Calu3 (cell line): ENCODE data around the gene MCTP1. TPM values are rescaled to one million over a fixed set of nuclear protein-coding genes. Genes with fewer than 3 reads are reported as not detected.

Experiments
- BruUV-seq: library from RNA; stranded (reverse); fragments of 400-500 nt; replicated peaks from 2 replicates; lab custom pipeline; 2021; lab: Mats Ljungman, UMichigan
- CTCF ChIA-PET: fragments of 300-600 bp; sonication (Branson Sonifier 250); formaldehyde crosslinking; loops from one replicate; lab custom pipeline; 2022; ENCODE audit warnings: antibody characterized with exemption; lab: Charles Lee
- DNase-seq: peaks from one replicate; pipeline ENCODE4 v3.0.0; 2022
- H3K27ac Mint-ChIP-seq: one replicate; pipeline ENCODE4 v1.8.0; 2022; ENCODE audit warnings: mixed read lengths; ENCODE audit not compliant: unreplicated experiment
- H3K27me3 Mint-ChIP-seq: one replicate; pipeline ENCODE4 v1.8.0; 2022; ENCODE audit warnings: mixed read lengths; ENCODE audit not compliant: unreplicated experiment
- H3K36me3 Mint-ChIP-seq: one replicate; pipeline ENCODE4 v1.8.0; 2022; ENCODE audit warnings: mild to moderate bottlenecking, moderate library complexity, mixed read lengths; ENCODE audit not compliant: insufficient read depth, unreplicated experiment
- H3K4me1 Mint-ChIP-seq: one replicate; pipeline ENCODE4 v1.8.0; 2022; ENCODE audit warnings: mild to moderate bottlenecking, low read depth, mixed read lengths; ENCODE audit not compliant: unreplicated experiment
- H3K4me3 Mint-ChIP-seq: one replicate; pipeline ENCODE4 v1.8.0; 2022; ENCODE audit warnings: mild to moderate bottlenecking, low read depth, moderate library complexity, mixed read lengths; ENCODE audit not compliant: unreplicated experiment
- H3K9me3 Mint-ChIP-seq: one replicate; pipeline ENCODE4 v1.8.0; 2022; ENCODE audit warnings: low read depth, mixed read lengths; ENCODE audit not compliant: unreplicated experiment
- CTCF ChIP-seq: fragments of 200-600 bp; IDR thresholded peaks from one replicate; pipeline ENCODE4 v1.8.0; 2022; ENCODE audit warnings: antibody characterized with exemption; ENCODE audit not compliant: unreplicated experiment
- intact Hi-C: fragments of 100-400 bp; cut with micrococcal nuclease; formaldehyde crosslinking; loops from one replicate; pipeline ENCODE4 v1.10.0; 2022; ENCODE audit not compliant: unreplicated experiment
- total RNA-seq: library from RNA; stranded (reverse); gene quantifications from 2 replicates; pipeline ENCODE4 v1.2.3, GENCODE V29; 2022

Gene MCTP1
- total RNA-seq, 1 experiment from 2014 or later, result 28.4 TPM

- Mint-ChIP-seq H3K4me3 (no peak overlapping the region), H3K27me3 (no peaks in the 10 kb centered on the region), H3K4me1 (no peaks in the 10 kb centered on the region), H3K9me3 (no peaks in the 10 kb centered on the region), H3K27ac (no peak overlapping the region), H3K36me3 (no peaks in the 10 kb centered on the region)
- intact Hi-C loops, result loop anchor here (10.0 kb wide), 1 partner anchor 775 kb away; no protein-coding TSS in a partner anchor
- DNase-seq, result no peak
- BruUV-seq, result no TSS peak
- CTCF ChIA-PET, result no interaction called here
- TF ChIP-seq CTCF, result no peak
These were observed 595.0 kb downstream of the MCTP1 start for GRCh38 chr5:94689908-94690307.

- Mint-ChIP-seq H3K4me3 (no peak overlapping the region), H3K4me1 (no peaks in the 10 kb centered on the region), H3K27ac (no peak overlapping the region), H3K9me3 (no peaks in the 10 kb centered on the region), H3K36me3 (no peaks in the 10 kb centered on the region), H3K27me3 (no peaks in the 10 kb centered on the region)
- no TSS peak for BruUV-seq
- no peak for DNase-seq
- intact Hi-C loops, result no loop called here
- no peak for TF ChIP-seq CTCF
- CTCF ChIA-PET, result no interaction called here
These were observed 601.9 kb downstream of the MCTP1 start for GRCh38 chr5:94682814-94683520.

GRCh38 chr5:94675965-94676618, 608.8 kb downstream of the MCTP1 start:
- Mint-ChIP-seq H3K36me3 (peaks cover 6% of the 10 kb centered on the region), H3K27me3 (no peaks in the 10 kb centered on the region), H3K9me3 (no peaks in the 10 kb centered on the region), H3K27ac (no peak overlapping the region), H3K4me3 (no peak overlapping the region), H3K4me1 (peaks cover 8% of the 10 kb centered on the region)
- TF ChIP-seq CTCF, result no peak
- no TSS peak for BruUV-seq
- no peak for DNase-seq
- CTCF ChIA-PET, result no interaction called here
- intact Hi-C loops, result no loop called here

- no peak overlapping the region for H3K4me3 Mint-ChIP-seq
- peaks cover 8% of the 10 kb centered on the region for H3K4me1 Mint-ChIP-seq
- peaks cover 6% of the 10 kb centered on the region for H3K36me3 Mint-ChIP-seq
- CTCF ChIA-PET, result no interaction called here
- BruUV-seq, result no TSS peak
- H3K27ac Mint-ChIP-seq, result no peak overlapping the region
- no peaks in the 10 kb centered on the region for H3K27me3 Mint-ChIP-seq
- no peaks in the 10 kb centered on the region for H3K9me3 Mint-ChIP-seq
- intact Hi-C loops, result no loop called here
- no peak for TF ChIP-seq CTCF
- DNase-seq, result no peak
These were observed 610.2 kb downstream of the MCTP1 start for GRCh38 chr5:94674490-94675382.
